SK-N-SH (cell line): ENCODE results near the gene CPNE2.

Experiments used
- EP300 ChIP-seq, 2 experiments: IDR thresholded peaks; 2 replicates each; pipeline versions ENCODE4 v1.4.0 to v1.6.1; 2012; ENCODE audit warnings: borderline replicate concordance in 1 of 2, low read depth in 1 of 2, low read length in 1 of 2
- EZH2phosphoT487 ChIP-seq: fragments of 200-600 bp; sonication (generic); IDR thresholded peaks from 2 replicates; pipeline ENCODE4 v1.6.1; 2017; ENCODE audit warnings: low read depth, mixed run types, mild to moderate bottlenecking, antibody characterized with exemption, moderate library complexity, borderline replicate concordance
- FOSL2 ChIP-seq: IDR thresholded peaks from 2 replicates; pipeline ENCODE4 v1.4.0; 2012; ENCODE audit warnings: low read depth, mild to moderate bottlenecking, moderate library complexity, borderline replicate concordance
- NRF1 ChIP-seq: IDR thresholded peaks from 2 replicates; pipeline ENCODE4 v1.6.1; 2012; ENCODE audit warnings: low read depth, mild to moderate bottlenecking, low read length
- RAD21 ChIP-seq: IDR thresholded peaks from 2 replicates; pipeline ENCODE4 v1.6.1; 2012; ENCODE audit warnings: mild to moderate bottlenecking, low read length
- RCOR1 ChIP-seq: fragments of 150-350 bp; IDR thresholded peaks from 2 replicates; pipeline ENCODE4 v1.6.1; 2017; ENCODE audit warnings: antibody characterized with exemption, low read length
- RFX5 ChIP-seq: IDR thresholded peaks from 2 replicates; pipeline ENCODE4 v1.6.1; 2012; ENCODE audit warnings: mild to moderate bottlenecking, improper control_type of control experiment, low read length
- TCF12 ChIP-seq: IDR thresholded peaks from 2 replicates; pipeline ENCODE4 v1.4.0; 2012
- TEAD4 ChIP-seq: IDR thresholded peaks from 2 replicates; pipeline ENCODE4 v1.4.0; 2012; ENCODE audit warnings: mild to moderate bottlenecking, borderline replicate concordance; ENCODE audit not compliant: insufficient read depth
- YY1 ChIP-seq: IDR thresholded peaks from 2 replicates; pipeline ENCODE4 v1.4.0; 2012; ENCODE audit warnings: low read depth, mild to moderate bottlenecking
- TF ChIP-seq, protein P1 (sequence below): fragments of 200-600 bp; sonication (generic); IDR thresholded peaks from 2 replicates; pipeline ENCODE4 v1.6.1; 2017; ENCODE audit warnings: antibody characterized with exemption, mild to moderate bottlenecking, moderate library complexity
- TF ChIP-seq, protein P2 (sequence below): fragments of 150-350 bp; IDR thresholded peaks from 2 replicates; pipeline ENCODE4 v1.6.1; 2017; ENCODE audit warnings: antibody characterized with exemption, low read length, low read depth, borderline replicate concordance
- TF ChIP-seq, protein P3 (sequence below): IDR thresholded peaks from 2 replicates; pipeline ENCODE4; 2012
- TF ChIP-seq, protein P4 (sequence below): IDR thresholded peaks from 2 replicates; pipeline ENCODE4 v1.4.0; 2012; ENCODE audit warnings: low read depth, borderline replicate concordance

DNA sequence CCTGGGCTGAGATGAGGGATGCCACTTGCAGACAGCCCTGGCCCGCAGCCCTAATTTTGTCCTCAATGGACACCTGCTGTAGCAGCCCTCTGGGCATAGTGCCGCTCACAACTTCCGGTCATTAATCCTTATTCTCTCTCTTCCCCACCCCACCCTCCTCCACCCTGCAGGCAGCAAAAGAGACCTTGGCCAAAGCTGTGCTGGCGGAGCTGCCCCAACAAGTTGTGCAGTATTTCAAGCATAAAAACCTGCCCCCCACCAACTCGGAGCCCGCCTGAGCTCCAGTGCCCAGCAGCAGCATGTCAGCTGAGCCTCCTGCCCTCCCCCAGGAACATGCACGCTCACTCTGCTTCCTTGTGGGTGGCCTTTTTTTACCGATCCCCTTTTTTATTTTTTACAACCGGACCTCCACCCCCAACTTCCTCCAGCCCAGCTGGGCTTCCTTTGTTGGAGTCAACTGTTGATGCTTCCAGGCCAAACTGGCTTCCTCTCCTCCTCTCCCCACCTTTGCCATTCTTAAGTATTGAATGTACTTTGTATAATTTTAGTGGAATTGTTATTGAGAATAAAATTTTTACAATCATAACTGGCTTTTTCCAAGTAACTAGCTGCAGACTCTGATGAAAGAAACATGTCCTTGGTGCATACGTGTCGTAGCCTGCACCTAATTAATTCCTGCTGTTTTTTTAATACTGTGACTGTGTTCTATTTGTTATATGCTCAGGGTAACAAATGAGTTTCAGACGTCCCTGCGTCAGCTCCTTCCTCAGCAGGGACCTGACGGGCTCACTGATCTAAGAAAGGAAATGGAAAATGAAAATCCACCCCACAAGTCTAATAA lies 55.2 kb downstream of the CPNE2 start:
- TF ChIP-seq, protein P1, sequence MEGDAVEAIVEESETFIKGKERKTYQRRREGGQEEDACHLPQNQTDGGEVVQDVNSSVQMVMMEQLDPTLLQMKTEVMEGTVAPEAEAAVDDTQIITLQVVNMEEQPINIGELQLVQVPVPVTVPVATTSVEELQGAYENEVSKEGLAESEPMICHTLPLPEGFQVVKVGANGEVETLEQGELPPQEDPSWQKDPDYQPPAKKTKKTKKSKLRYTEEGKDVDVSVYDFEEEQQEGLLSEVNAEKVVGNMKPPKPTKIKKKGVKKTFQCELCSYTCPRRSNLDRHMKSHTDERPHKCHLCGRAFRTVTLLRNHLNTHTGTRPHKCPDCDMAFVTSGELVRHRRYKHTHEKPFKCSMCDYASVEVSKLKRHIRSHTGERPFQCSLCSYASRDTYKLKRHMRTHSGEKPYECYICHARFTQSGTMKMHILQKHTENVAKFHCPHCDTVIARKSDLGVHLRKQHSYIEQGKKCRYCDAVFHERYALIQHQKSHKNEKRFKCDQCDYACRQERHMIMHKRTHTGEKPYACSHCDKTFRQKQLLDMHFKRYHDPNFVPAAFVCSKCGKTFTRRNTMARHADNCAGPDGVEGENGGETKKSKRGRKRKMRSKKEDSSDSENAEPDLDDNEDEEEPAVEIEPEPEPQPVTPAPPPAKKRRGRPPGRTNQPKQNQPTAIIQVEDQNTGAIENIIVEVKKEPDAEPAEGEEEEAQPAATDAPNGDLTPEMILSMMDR = no peak
- no peak for TF ChIP-seq RFX5
- no peak for TF ChIP-seq RAD21
- no peak for TF ChIP-seq EZH2phosphoT487
- TF ChIP-seq, protein P2, sequence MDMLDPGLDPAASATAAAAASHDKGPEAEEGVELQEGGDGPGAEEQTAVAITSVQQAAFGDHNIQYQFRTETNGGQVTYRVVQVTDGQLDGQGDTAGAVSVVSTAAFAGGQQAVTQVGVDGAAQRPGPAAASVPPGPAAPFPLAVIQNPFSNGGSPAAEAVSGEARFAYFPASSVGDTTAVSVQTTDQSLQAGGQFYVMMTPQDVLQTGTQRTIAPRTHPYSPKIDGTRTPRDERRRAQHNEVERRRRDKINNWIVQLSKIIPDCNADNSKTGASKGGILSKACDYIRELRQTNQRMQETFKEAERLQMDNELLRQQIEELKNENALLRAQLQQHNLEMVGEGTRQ = no peak
- no peak for TF ChIP-seq YY1
- TF ChIP-seq, protein P3, sequence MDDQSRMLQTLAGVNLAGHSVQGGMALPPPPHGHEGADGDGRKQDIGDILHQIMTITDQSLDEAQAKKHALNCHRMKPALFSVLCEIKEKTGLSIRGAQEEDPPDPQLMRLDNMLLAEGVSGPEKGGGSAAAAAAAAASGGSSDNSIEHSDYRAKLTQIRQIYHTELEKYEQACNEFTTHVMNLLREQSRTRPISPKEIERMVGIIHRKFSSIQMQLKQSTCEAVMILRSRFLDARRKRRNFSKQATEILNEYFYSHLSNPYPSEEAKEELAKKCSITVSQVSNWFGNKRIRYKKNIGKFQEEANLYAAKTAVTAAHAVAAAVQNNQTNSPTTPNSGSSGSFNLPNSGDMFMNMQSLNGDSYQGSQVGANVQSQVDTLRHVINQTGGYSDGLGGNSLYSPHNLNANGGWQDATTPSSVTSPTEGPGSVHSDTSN = no peak
- no peak for TF ChIP-seq FOSL2
- no peak for TF ChIP-seq RCOR1
- no peak for TF ChIP-seq TCF12
- TF ChIP-seq NRF1 = no peak
- TF ChIP-seq, protein P4, sequence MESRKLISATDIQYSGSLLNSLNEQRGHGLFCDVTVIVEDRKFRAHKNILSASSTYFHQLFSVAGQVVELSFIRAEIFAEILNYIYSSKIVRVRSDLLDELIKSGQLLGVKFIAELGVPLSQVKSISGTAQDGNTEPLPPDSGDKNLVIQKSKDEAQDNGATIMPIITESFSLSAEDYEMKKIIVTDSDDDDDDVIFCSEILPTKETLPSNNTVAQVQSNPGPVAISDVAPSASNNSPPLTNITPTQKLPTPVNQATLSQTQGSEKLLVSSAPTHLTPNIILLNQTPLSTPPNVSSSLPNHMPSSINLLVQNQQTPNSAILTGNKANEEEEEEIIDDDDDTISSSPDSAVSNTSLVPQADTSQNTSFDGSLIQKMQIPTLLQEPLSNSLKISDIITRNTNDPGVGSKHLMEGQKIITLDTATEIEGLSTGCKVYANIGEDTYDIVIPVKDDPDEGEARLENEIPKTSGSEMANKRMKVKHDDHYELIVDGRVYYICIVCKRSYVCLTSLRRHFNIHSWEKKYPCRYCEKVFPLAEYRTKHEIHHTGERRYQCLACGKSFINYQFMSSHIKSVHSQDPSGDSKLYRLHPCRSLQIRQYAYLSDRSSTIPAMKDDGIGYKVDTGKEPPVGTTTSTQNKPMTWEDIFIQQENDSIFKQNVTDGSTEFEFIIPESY = no peak
- TF ChIP-seq TEAD4 = no peak
- no peak for TF ChIP-seq EP300 (IDR thresholded peaks at IDR 0.05; ENCODE audit: borderline replicate concordance in 1 of 2, low read depth in 1 of 2, low read length in 1 of 2)
